GM12892 (cell line): ENCODE measurements around the gene LIME1.

ENCODE experiments used
- POLR2A ChIP-seq: IDR thresholded peaks from 2 replicates; pipeline ENCODE4 v1.6.1; 2011; ENCODE audit warnings: low read depth, low read length, control low read depth
- POLR2AphosphoS5 ChIP-seq: IDR thresholded peaks from 2 replicates; pipeline ENCODE4 v1.6.1; 2011; ENCODE audit warnings: low read depth, low read length, control low read depth
- TAF1 ChIP-seq: IDR thresholded peaks from 2 replicates; pipeline ENCODE4 v1.6.1; 2011; ENCODE audit warnings: low read depth, mild to moderate bottlenecking, control low read depth, low read length, borderline replicate concordance

DNA sequence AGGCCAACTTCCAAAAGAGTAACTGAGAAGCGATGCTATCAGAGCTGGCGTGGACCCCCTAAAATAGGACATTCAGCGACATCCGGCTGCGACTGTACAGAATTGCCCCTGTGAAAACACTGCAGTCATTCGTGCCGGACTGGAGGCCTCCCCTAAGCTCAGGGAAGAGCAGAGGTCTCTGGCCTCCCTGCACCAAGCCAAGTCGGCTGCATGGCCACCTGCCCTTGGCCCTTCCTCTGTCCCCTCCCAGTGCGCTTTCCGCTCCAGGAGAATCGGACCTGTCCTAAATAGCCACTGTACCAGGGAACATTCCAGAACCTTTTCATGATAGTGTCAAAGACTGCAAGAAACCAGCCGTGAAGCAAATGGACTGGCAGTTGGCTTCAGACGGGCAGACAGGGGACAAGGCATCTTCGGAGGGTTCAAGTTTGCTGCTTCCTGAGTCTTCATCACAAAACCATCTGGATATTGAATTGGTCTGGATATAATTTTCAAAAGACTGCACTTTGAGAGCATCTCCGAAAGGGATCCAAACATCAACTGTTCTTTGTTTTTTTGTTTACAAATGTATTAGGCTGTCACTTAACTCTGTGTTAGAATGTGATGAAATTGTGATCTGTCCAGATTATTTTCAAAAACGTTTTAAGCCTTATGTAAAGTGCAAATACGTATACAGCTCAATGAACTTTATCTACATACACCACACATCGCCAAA, 19.6 kb downstream of the LIME1 start:
- no peak for TF ChIP-seq TAF1
- no peak for TF ChIP-seq POLR2AphosphoS5
- no peak for TF ChIP-seq POLR2A
